GM23338 (cell line): Measurements from ENCODE around the gene MSRB1.

ENCODE experiments used
- CREB1 ChIP-seq: fragments of 250-450 bp; sonication (Bioruptor Pico); IDR thresholded peaks from 2 replicates; pipeline ENCODE4 v1.5.0; 2020; ENCODE audit warnings: low read depth, mild to moderate bottlenecking, moderate library complexity
- EZH2 ChIP-seq: fragments of 200-600 bp; sonication (generic); IDR thresholded peaks from one replicate; pipeline ENCODE4 v1.8.0; 2017; ENCODE audit warnings: antibody characterized with exemption, mild to moderate bottlenecking, low read depth; ENCODE audit not compliant: unreplicated experiment
- EZH2phosphoT487 ChIP-seq: fragments of 200-600 bp; sonication (generic); IDR thresholded peaks from one replicate; pipeline ENCODE4 v1.8.1; 2018; ENCODE audit warnings: antibody characterized with exemption; ENCODE audit not compliant: unreplicated experiment
- JUNB ChIP-seq: IDR thresholded peaks from one replicate; pipeline ENCODE4 v1.6.1; 2016; ENCODE audit warnings: antibody characterized with exemption; ENCODE audit not compliant: unreplicated experiment
- NANOG ChIP-seq: IDR thresholded peaks from 2 replicates; pipeline ENCODE4 v1.6.1; 2016; ENCODE audit warnings: antibody characterized with exemption, borderline replicate concordance
- POLR2AphosphoS5 ChIP-seq: IDR thresholded peaks from 2 replicates; pipeline ENCODE4 v1.6.1; 2016; ENCODE audit warnings: antibody characterized with exemption, low read depth
- STAT1 ChIP-seq: IDR thresholded peaks from one replicate; pipeline ENCODE4 v1.6.1; 2016; ENCODE audit warnings: antibody characterized with exemption; ENCODE audit not compliant: unreplicated experiment
- ZNF114 ChIP-seq: fragments of 250-450 bp; sonication (Bioruptor Pico); IDR thresholded peaks from 2 replicates; pipeline ENCODE4 v1.5.0; 2020; ENCODE audit warnings: mild to moderate bottlenecking, moderate library complexity
- ZNF331 ChIP-seq: fragments of 250-450 bp; sonication (Bioruptor Pico); IDR thresholded peaks from 2 replicates; pipeline ENCODE4 v1.5.0; 2020; ENCODE audit warnings: low read depth, mild to moderate bottlenecking, moderate library complexity
- TF ChIP-seq, protein P1 (sequence below), 2 experiments: fragments of 200-600 bp in 1 of 2; sonication (generic) in 1 of 2; conservative IDR thresholded peaks; 2 replicates each; pipeline versions ENCODE4 v1.5.1 to v1.6.1; 2016 to 2017; ENCODE audit warnings: antibody characterized with exemption in 2 of 2, low read depth in 2 of 2, mild to moderate bottlenecking in 2 of 2, moderate library complexity in 1 of 2
- TF ChIP-seq, protein P2 (sequence below): IDR thresholded peaks from one replicate; pipeline ENCODE4 v1.6.1; 2018; ENCODE audit warnings: antibody characterized with exemption; ENCODE audit not compliant: unreplicated experiment
- TF ChIP-seq, protein P3 (sequence below): IDR thresholded peaks from 2 replicates; pipeline ENCODE4 v1.6.1; 2016; ENCODE audit warnings: antibody characterized with exemption
- TF ChIP-seq, protein P4 (sequence below): fragments of 250-450 bp; sonication (Bioruptor Pico); IDR thresholded peaks from 2 replicates; pipeline ENCODE4 v1.5.0; 2020; ENCODE audit warnings: mild to moderate bottlenecking, moderate library complexity

DNA sequence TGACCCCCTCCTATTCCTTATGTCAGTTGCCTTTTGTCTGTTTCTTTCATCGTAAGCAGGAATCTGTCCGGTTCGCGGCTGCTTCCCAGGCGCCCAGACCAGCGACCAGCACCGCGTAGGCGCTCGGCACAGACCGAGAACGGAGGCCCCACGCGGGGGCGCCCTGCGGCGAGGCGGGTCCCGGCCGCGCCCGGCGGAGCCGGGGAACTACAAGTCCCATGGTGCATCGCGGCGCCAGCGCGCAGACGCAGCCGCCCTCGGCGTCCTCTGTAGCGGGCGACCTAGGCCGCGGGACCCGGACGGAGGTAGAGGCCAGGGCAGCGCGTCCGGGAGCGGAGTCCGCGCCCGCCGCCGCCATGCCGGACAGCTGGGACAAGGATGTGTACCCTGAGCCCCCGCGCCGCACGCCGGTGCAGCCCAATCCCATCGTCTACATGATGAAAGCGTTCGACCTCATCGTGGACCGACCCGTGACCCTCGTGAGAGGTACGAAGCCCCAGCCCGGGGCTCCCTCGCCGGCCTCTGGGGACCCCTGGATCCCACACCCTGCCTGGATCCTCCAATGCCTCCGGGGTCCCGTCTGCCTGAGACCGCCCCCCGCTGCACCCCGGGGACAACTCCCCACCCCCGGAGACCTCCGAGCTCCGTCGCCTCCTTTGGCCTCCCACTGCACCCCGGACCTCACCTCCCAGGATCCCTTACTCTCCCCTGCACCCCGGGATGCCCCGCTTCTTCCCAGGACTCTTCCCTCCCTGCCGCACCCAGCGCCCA lies 16.5 kb upstream of the MSRB1 start, which contains the start of gene NDUFB10:
- TF ChIP-seq, protein P1, sequence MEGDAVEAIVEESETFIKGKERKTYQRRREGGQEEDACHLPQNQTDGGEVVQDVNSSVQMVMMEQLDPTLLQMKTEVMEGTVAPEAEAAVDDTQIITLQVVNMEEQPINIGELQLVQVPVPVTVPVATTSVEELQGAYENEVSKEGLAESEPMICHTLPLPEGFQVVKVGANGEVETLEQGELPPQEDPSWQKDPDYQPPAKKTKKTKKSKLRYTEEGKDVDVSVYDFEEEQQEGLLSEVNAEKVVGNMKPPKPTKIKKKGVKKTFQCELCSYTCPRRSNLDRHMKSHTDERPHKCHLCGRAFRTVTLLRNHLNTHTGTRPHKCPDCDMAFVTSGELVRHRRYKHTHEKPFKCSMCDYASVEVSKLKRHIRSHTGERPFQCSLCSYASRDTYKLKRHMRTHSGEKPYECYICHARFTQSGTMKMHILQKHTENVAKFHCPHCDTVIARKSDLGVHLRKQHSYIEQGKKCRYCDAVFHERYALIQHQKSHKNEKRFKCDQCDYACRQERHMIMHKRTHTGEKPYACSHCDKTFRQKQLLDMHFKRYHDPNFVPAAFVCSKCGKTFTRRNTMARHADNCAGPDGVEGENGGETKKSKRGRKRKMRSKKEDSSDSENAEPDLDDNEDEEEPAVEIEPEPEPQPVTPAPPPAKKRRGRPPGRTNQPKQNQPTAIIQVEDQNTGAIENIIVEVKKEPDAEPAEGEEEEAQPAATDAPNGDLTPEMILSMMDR (conservative IDR thresholded peaks at IDR 0.05; ENCODE audit: low read depth in 2 of 2): peak; percentile 44 to 70; a peak in 3 of 4 replicates
- TF ChIP-seq, protein P2, sequence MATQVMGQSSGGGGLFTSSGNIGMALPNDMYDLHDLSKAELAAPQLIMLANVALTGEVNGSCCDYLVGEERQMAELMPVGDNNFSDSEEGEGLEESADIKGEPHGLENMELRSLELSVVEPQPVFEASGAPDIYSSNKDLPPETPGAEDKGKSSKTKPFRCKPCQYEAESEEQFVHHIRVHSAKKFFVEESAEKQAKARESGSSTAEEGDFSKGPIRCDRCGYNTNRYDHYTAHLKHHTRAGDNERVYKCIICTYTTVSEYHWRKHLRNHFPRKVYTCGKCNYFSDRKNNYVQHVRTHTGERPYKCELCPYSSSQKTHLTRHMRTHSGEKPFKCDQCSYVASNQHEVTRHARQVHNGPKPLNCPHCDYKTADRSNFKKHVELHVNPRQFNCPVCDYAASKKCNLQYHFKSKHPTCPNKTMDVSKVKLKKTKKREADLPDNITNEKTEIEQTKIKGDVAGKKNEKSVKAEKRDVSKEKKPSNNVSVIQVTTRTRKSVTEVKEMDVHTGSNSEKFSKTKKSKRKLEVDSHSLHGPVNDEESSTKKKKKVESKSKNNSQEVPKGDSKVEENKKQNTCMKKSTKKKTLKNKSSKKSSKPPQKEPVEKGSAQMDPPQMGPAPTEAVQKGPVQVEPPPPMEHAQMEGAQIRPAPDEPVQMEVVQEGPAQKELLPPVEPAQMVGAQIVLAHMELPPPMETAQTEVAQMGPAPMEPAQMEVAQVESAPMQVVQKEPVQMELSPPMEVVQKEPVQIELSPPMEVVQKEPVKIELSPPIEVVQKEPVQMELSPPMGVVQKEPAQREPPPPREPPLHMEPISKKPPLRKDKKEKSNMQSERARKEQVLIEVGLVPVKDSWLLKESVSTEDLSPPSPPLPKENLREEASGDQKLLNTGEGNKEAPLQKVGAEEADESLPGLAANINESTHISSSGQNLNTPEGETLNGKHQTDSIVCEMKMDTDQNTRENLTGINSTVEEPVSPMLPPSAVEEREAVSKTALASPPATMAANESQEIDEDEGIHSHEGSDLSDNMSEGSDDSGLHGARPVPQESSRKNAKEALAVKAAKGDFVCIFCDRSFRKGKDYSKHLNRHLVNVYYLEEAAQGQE: no peak
- no peak for TF ChIP-seq NANOG
- peak; percentile 96 for TF ChIP-seq POLR2AphosphoS5
- TF ChIP-seq EZH2: no peak
- peak; percentile 76 for TF ChIP-seq CREB1 (CRISPR knock-in tag)
- no peak for TF ChIP-seq ZNF114 (CRISPR knock-in tag)
- no peak for TF ChIP-seq EZH2phosphoT487
- no peak for TF ChIP-seq STAT1
- TF ChIP-seq JUNB: no peak
- TF ChIP-seq, protein P3, sequence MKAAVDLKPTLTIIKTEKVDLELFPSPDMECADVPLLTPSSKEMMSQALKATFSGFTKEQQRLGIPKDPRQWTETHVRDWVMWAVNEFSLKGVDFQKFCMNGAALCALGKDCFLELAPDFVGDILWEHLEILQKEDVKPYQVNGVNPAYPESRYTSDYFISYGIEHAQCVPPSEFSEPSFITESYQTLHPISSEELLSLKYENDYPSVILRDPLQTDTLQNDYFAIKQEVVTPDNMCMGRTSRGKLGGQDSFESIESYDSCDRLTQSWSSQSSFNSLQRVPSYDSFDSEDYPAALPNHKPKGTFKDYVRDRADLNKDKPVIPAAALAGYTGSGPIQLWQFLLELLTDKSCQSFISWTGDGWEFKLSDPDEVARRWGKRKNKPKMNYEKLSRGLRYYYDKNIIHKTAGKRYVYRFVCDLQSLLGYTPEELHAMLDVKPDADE: peak; percentile 69; the same call in 1 of the 2 replicates
- TF ChIP-seq, protein P4, sequence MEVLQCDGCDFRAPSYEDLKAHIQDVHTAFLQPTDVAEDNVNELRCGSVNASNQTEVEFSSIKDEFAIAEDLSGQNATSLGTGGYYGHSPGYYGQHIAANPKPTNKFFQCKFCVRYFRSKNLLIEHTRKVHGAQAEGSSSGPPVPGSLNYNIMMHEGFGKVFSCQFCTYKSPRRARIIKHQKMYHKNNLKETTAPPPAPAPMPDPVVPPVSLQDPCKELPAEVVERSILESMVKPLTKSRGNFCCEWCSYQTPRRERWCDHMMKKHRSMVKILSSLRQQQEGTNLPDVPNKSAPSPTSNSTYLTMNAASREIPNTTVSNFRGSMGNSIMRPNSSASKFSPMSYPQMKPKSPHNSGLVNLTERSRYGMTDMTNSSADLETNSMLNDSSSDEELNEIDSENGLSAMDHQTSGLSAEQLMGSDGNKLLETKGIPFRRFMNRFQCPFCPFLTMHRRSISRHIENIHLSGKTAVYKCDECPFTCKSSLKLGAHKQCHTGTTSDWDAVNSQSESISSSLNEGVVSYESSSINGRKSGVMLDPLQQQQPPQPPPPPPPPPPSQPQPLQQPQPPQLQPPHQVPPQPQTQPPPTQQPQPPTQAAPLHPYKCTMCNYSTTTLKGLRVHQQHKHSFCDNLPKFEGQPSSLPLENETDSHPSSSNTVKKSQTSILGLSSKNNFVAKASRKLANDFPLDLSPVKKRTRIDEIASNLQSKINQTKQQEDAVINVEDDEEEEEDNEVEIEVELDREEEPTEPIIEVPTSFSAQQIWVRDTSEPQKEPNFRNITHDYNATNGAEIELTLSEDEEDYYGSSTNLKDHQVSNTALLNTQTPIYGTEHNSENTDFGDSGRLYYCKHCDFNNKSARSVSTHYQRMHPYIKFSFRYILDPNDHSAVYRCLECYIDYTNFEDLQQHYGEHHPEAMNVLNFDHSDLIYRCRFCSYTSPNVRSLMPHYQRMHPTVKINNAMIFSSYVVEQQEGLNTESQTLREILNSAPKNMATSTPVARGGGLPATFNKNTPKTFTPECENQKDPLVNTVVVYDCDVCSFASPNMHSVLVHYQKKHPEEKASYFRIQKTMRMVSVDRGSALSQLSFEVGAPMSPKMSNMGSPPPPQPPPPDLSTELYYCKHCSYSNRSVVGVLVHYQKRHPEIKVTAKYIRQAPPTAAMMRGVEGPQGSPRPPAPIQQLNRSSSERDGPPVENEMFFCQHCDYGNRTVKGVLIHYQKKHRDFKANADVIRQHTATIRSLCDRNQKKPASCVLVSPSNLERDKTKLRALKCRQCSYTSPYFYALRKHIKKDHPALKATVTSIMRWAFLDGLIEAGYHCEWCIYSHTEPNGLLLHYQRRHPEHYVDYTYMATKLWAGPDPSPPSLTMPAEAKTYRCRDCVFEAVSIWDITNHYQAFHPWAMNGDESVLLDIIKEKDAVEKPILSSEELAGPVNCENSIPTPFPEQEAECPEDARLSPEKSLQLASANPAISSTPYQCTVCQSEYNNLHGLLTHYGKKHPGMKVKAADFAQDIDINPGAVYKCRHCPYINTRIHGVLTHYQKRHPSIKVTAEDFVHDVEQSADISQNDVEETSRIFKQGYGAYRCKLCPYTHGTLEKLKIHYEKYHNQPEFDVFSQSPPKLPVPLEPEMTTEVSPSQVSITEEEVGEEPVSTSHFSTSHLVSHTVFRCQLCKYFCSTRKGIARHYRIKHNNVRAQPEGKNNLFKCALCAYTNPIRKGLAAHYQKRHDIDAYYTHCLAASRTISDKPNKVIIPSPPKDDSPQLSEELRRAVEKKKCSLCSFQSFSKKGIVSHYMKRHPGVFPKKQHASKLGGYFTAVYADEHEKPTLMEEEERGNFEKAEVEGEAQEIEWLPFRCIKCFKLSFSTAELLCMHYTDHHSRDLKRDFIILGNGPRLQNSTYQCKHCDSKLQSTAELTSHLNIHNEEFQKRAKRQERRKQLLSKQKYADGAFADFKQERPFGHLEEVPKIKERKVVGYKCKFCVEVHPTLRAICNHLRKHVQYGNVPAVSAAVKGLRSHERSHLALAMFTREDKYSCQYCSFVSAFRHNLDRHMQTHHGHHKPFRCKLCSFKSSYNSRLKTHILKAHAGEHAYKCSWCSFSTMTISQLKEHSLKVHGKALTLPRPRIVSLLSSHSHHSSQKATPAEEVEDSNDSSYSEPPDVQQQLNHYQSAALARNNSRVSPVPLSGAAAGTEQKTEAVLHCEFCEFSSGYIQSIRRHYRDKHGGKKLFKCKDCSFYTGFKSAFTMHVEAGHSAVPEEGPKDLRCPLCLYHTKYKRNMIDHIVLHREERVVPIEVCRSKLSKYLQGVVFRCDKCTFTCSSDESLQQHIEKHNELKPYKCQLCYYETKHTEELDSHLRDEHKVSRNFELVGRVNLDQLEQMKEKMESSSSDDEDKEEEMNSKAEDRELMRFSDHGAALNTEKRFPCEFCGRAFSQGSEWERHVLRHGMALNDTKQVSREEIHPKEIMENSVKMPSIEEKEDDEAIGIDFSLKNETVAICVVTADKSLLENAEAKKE (CRISPR knock-in tag): no peak
- TF ChIP-seq ZNF331 (CRISPR knock-in tag): no peak
